Stimulated activated CD8-positive, alpha-beta memory T cell treated with anti-CD3 and anti-CD28 coated beads, Interleukin-2, amount 100 ng/mL, for 48 hours (primary cell): ENCODE data around the gene C16orf95.
A peak's percentile ranks its signal among the peaks of the same experiment; 100 is the strongest.
"Not testable (repeated sequence)": the region's sequence is repeated elsewhere in the genome, so short reads cannot be mapped to it uniquely, and the experiment has no call there.

ENCODE experiments used
- DNase-seq, 2 donors: peaks; one replicate each; pipeline ENCODE4 v3.0.0-alpha.2; 2020; ENCODE audit warnings: low read depth in 2 of 2

The C16orf95 gene

GRCh38 chr16:87316923-87317749, at the start of gene C16orf95:
TSS of gene C16orf95 (minus strand) at chr16:87317392. CDS start at chr16:87317242, 150 bp downstream.
- DNase-seq: peak; percentile 89 to 95

GRCh38 chr16:87366930-87367329, 49.7 kb upstream of the C16orf95 start:
- no peak for DNase-seq

GRCh38 chr16:87366288-87366687, 49.1 kb upstream of the C16orf95 start:
- no peak for DNase-seq

- DNase-seq: no peak
These were observed 48.0 kb upstream of the C16orf95 start for GRCh38 chr16:87365021-87365713.

DNA sequence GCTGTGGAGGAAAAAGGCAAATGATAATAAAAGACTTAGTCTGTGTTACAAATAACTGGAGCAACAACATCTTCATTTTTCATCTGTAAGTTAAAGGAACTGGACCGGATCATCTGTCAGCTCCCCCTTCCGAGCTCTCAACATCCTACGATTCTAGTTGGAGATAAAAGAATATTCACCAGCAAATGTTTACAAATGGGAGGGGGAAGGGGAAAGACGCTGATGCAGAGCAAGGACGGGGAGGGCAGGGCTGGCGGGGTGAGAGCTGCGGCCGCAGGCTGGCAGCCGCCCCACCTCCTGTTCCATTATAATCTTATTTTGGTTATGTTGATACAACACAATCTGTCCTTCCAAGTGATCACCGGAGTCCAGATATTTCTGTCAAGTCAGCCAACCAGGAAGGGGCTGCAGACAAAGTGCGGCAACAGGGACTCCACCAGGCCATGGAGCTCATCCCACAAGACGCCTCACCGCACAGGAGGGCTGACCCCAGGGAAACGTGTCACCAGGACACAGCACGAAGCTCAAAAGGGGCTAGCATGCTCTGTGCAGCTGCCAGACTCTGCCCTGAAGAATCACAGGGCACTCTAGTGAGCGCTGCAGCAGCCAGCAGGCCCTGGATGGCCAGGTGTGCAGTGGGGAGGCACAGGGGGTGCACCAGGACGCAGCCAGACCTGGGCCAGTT, 46.7 kb upstream of the C16orf95 start:
- no peak for DNase-seq

DNA sequence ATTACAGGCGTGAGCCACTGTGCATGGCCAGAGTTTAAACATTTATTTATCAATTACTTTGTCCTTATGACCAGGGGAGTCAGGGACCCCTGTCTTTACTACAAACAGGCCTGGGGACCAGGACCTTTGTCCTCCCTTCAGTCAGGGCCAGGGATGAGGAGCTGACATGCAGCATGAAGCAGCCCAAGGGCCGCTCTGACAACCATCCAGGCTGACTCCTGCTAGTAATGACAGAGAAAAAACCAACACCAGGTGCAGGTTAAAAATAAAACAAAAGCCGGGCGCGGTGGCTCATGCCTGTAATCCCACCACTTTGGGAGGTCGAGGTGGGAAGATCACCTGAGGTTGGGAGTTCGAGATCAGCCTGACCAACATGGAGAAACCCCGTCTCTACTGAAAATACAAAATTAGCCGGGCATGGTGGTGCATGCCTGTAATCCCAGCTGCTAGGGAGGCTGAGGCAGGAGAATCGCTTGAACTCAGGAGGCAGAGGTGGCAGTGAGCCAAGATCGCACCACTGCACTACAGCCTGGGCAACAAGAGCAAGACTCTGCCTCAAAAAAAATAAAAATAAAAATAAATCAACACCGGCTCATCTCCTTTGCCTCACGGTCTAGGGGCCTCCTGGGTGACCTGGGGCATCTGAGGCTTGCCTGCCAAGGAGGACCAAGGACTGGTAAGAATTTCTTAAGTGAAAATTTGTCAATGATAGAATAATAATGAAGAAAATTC, 45.8 kb upstream of the C16orf95 start:
- DNase-seq: not testable (repeated sequence)

DNA sequence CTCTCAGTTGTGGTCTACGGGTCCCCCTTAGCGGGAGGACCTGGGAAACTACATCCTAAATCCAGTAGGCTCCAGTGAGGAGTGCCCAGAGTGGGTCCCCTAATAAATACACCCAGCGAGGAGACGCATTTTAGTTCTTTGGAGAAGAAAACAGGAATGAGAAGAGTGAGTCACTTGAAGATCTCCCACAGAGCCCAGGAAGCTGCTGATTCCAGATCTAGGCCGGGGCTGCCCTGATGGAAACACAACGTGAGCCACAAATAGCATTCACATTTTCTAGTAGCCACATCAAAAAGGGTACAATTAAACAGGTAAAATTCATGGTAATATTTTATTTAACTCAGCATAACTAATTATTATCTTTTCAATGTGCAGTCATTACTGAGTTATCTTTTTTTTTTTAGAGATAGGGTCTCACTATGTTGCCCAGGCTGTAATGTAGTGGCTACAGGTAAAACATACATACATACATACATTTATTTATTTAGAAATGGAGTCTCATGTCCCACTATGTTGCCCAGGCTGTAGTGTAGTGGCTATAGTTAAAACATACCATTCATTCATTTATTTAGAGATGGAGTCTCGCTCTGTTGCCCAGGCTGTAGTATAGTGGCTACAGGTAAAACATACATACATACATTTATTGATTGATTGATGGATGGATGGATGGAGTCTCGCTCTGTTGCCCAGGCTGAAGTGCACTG, 44.9 kb upstream of the C16orf95 start:
- DNase-seq: no peak

DNA sequence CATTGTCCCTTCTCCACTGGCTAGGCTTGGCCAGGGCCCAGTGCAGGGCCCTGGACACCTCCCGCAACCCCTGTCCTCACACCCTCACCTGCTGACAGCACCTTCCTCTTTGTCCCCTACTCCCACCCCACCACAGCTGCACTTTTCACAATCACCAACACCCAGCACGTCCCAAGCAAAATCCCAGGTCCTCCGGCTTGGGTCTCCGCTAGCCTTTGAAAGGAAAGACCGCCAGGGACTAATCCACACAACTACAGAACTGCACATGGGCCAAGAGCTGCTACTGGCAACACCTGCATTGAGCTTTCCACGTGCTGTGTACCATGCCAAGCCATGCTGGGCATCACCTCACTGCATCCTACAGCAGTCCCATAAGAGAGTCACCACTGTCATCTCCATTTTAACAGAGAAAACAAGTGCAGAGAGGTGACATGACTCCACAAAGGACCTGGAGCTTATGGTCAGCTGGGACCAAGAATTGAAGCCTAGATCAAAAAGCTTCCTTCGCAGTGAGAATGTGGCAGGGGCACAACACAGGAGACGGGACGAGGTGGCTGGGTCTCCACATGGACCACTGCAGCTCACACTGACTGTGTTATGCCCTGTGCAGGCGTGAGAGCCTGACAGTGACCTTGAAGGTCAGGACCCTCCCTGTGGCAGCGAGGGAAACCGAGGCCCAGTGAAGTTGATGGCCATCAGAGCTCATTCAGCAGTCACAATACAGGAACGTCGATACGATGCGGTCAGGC, 43.8 kb upstream of the C16orf95 start:
- DNase-seq: no peak

- no peak for DNase-seq
These were observed 41.9 kb upstream of the C16orf95 start for GRCh38 chr16:87359121-87359520.

DNA sequence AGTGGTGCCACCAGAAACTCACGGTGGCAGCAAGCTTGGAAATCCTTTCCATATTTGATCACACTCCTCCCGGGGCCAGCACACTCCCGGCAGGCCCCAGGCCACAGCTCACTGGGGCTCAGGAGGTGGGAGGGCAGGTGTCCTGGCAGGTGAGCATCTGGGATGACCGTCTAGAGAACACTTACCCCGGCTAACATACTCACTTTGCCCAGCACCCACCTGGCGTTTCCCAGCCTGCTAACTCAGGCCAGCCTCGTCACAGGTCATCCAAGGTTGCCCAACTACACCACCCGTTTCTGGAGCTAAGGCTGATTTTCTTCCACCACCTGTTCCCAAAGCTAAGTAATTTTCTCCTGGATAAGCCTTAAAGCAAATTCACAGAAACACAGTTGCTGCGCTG, 41.5 kb upstream of the C16orf95 start:
- DNase-seq: no peak

- DNase-seq: no peak
These were observed 41.1 kb upstream of the C16orf95 start for GRCh38 chr16:87358250-87358649.

- no peak for DNase-seq
These were observed 39.3 kb upstream of the C16orf95 start for GRCh38 chr16:87356491-87356853.

DNA sequence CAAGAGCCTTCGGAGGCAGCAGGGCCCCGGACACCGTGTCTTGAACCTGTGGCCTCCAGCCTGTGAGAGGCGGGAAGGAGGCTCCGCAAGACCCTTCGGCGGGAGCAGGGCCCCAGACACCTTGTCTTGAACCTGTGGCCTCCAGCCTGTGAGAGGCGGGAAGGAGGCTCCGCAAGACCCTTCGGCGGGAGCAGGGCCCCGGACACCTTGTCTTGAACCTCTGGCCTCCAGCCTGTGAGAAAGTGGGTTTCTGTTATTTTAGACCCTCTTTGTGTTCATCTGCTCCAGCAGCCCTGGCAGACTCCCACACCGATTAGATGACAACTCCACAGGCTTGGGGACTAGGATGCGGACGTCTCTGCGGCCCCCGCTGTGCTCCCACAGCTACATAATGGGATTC, 36.4 kb upstream of the C16orf95 start:
- no peak for DNase-seq

DNA sequence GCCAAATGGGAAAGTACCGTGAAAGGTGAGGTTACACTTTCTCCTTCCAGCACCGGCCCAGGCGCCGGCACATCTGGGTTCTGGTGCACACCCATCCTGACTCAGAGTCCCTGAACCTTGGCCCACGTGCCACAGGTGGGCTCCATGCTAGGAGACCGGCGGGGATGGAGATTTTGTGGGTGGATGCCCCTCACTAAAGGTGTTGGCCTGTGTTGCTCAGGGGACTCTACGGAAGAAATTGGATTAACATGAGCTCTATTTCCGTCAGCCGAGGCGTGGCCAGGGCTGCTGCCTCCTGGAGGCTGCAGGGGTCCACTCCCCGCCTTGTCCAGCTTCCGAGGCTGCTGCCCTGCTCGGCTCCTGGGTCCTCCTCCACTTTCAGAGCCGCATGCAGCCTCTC, 35.6 kb upstream of the C16orf95 start:
- DNase-seq: no peak

GRCh38 chr16:87351320-87351698, 34.1 kb upstream of the C16orf95 start:
- DNase-seq: no peak

- DNase-seq: no peak
These were observed 33.6 kb upstream of the C16orf95 start for GRCh38 chr16:87350681-87351319.

GRCh38 chr16:87350031-87350430, 32.8 kb upstream of the C16orf95 start:
- DNase-seq: no peak

DNA sequence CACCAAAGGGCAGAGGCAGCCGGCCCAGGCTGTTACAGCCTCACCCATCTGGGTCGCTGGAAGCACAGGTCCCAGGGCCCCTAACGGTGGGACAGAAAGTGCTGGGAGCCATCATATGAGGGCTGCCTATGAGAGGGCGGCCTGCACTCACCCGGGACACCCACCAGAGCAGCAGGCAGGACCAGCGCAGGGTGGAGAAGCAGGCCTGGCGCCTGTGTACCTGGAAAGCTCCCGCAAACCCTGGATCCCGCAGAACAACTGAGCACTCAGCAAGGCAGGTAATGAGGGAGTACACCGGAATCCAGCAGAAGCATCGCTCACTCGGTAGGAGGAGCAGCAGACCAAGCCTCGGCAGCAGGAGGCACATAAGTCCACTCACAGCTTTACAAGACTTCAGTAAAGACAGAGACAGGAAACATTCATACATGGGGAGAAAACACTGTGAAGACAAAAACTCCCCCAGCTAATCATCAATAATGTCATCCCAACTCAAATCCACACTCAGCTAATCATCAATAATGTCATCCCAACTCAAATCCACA, 31.5 kb upstream of the C16orf95 start:
- DNase-seq: no peak

DNA sequence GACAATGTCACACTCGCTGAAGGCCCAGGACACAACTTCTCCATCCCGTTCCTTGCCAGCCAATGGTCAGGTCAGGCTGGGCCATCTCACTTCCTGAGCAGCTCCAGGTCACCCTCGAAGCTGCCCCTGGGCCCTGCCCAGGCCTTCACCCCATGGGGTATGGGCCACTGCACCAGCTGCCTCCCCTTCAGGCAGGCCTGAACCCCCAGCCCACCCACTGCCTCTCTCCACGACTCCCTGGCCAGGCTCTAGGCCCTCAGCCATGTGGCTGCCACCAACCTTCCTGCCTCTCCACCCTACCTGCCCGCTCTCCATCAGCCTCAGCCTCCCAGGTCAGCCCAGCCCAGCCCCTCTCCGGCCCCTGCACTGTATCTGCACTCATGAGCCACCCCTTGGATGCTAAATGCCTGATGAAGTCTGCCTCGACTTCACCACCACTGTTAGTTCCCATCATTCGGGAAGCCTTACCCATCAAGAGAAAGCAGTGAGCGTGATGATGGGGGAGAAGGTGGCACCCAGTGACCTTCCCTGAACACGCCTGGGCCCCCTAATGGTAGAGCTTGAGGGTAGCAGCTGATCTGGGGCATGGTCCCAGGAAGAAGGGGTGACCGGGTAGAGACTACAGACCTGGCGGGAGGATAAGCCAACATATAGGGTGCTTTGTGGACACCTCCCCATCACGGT, 30.9 kb upstream of the C16orf95 start:
- no peak for DNase-seq
